ENCODE data around the gene RRM1.

DNA sequence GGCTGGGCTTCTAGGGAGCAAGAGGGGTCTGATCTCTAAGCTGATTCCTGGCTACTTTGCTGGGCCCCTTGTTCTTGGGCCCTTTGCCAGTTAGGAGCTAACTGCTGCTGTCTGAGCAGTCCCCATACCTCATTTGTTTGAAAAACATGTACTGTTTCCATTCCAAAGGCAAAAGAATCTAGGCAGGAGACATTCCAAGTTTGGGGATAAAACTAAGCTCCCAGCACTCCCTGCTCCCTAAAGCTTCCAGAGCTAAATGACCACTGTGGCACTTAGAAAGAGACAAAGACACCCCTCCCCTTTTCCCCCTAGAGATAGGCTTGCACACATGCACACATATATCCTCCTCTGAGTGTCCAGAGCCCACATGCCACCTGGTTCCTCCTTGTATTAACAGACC is 22.7 kb upstream of the RRM1 start:
- TF ChIP-seq, protein P1, sequence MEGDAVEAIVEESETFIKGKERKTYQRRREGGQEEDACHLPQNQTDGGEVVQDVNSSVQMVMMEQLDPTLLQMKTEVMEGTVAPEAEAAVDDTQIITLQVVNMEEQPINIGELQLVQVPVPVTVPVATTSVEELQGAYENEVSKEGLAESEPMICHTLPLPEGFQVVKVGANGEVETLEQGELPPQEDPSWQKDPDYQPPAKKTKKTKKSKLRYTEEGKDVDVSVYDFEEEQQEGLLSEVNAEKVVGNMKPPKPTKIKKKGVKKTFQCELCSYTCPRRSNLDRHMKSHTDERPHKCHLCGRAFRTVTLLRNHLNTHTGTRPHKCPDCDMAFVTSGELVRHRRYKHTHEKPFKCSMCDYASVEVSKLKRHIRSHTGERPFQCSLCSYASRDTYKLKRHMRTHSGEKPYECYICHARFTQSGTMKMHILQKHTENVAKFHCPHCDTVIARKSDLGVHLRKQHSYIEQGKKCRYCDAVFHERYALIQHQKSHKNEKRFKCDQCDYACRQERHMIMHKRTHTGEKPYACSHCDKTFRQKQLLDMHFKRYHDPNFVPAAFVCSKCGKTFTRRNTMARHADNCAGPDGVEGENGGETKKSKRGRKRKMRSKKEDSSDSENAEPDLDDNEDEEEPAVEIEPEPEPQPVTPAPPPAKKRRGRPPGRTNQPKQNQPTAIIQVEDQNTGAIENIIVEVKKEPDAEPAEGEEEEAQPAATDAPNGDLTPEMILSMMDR (IDR thresholded peaks at IDR 0.05) = no peak
- TF ChIP-seq EP300 (IDR thresholded peaks at IDR 0.05; ENCODE audit: low read depth) = no peak
- no peak for TF ChIP-seq POLR2A (IDR thresholded peaks at IDR 0.05)
- TF ChIP-seq POLR2AphosphoS5 (IDR thresholded peaks at IDR 0.05) = no peak
